ENCODE data around the gene KXD1. TPM values are rescaled to one million over a fixed set of nuclear protein-coding genes. Genes with fewer than 3 reads are reported as not detected.

KXD1 gene
- total and polyA plus RNA-seq, 2 experiments from 2014 or later, result 110 to 129 TPM

GRCh38 chr19:18529782-18530181 lies 27.9 kb upstream of the KXD1 start:
- Histone ChIP-seq H3F3A (ENCODE audit: insufficient read depth) (no peaks in the 10 kb centered on the region), H3K9ac (no peak overlapping the region), H3K9me3 (ENCODE audit: low read depth) (no peaks in the 10 kb centered on the region), H3K36me3 (ENCODE audit: low read depth) (peaks cover 4% of the 10 kb centered on the region; the same call in 1 of the 2 replicates), H3K79me2 (ENCODE audit: insufficient read depth) (no peaks in the 10 kb centered on the region), H3K9me2 (ENCODE audit: insufficient read depth) (no peaks in the 10 kb centered on the region), H4K20me1 (ENCODE audit: insufficient read depth) (no peaks in the 10 kb centered on the region), H3K27ac (no peak overlapping the region), H3K4me1 (ENCODE audit: insufficient read depth) (no peaks in the 10 kb centered on the region), H3K4me2 (ENCODE audit: unreplicated experiment) (no peak overlapping the region), H2AFZ (no peak overlapping the region), H3K27me3 (replicated peaks; ENCODE audit: insufficient read depth) (no peaks in the 10 kb centered on the region), H3K4me3 (no peak overlapping the region)
- TF ChIP-seq EZH2phosphoT487 (IDR thresholded peaks at IDR 0.05; ENCODE audit: insufficient read depth, low read depth) (no peak), EZH2 (IDR thresholded peaks at IDR 0.05; ENCODE audit: insufficient read depth, poor library complexity, severe bottlenecking) (no peak)
- peak; percentile 32 for DNase-seq
- in situ Hi-C loops (cut with MboI), result no loop called here
- WGBS, 2 experiments (ENCODE audit: low coverage in 1 of 2, low lambda C conversion rate in 2 of 2, missing lambda C conversion rate in 2 of 2), result 59 to 61% methylated on average over 6 to 7 of the region's 7 CpGs

- Histone ChIP-seq H2AFZ (no peak overlapping the region), H3K4me1 (ENCODE audit: insufficient read depth) (no peaks in the 10 kb centered on the region), H3K4me2 (ENCODE audit: unreplicated experiment) (no peak overlapping the region), H3K9me2 (ENCODE audit: insufficient read depth) (no peaks in the 10 kb centered on the region), H3K9ac (no peak overlapping the region), H4K20me1 (ENCODE audit: insufficient read depth) (no peaks in the 10 kb centered on the region), H3K79me2 (ENCODE audit: insufficient read depth) (no peaks in the 10 kb centered on the region), H3K9me3 (ENCODE audit: low read depth) (no peaks in the 10 kb centered on the region), H3K27ac (no peak overlapping the region), H3K4me3 (no peak overlapping the region), H3F3A (ENCODE audit: insufficient read depth) (no peaks in the 10 kb centered on the region), H3K27me3 (replicated peaks; ENCODE audit: insufficient read depth) (no peaks in the 10 kb centered on the region), H3K36me3 (ENCODE audit: low read depth) (peaks cover 4% of the 10 kb centered on the region; the same call in 1 of the 2 replicates)
- no peak for DNase-seq
- in situ Hi-C loops (cut with MboI), result no loop called here
- 89 to 91% methylated on average over 7 to 9 of the region's 9 CpGs for WGBS, 2 experiments (ENCODE audit: low coverage in 1 of 2, low lambda C conversion rate in 2 of 2, missing lambda C conversion rate in 2 of 2)
- TF ChIP-seq EZH2phosphoT487 (IDR thresholded peaks at IDR 0.05; ENCODE audit: insufficient read depth, low read depth) (no peak), EZH2 (IDR thresholded peaks at IDR 0.05; ENCODE audit: insufficient read depth, poor library complexity, severe bottlenecking) (no peak)
Measured at GRCh38 chr19:18531485-18531884, 26.2 kb upstream of the KXD1 start.

- Histone ChIP-seq H3K4me1 (ENCODE audit: insufficient read depth) (no peaks in the 10 kb centered on the region), H3K4me3 (no peak overlapping the region), H3K27ac (no peak overlapping the region), H2AFZ (no peak overlapping the region), H3K4me2 (ENCODE audit: unreplicated experiment) (no peak overlapping the region), H3K79me2 (ENCODE audit: insufficient read depth) (no peaks in the 10 kb centered on the region), H3K9ac (no peak overlapping the region), H4K20me1 (ENCODE audit: insufficient read depth) (no peaks in the 10 kb centered on the region), H3K27me3 (replicated peaks; ENCODE audit: insufficient read depth) (no peaks in the 10 kb centered on the region), H3K9me2 (ENCODE audit: insufficient read depth) (no peaks in the 10 kb centered on the region), H3K36me3 (ENCODE audit: low read depth) (peaks cover 4% of the 10 kb centered on the region; the same call in 1 of the 2 replicates), H3K9me3 (ENCODE audit: low read depth) (no peaks in the 10 kb centered on the region), H3F3A (ENCODE audit: insufficient read depth) (no peaks in the 10 kb centered on the region)
- 99% methylated on average over 21 to 22 of the region's 22 CpGs for WGBS, 2 experiments (ENCODE audit: low coverage in 1 of 2, low lambda C conversion rate in 2 of 2, missing lambda C conversion rate in 2 of 2)
- in situ Hi-C loops (cut with MboI), result no loop called here
- no peak for DNase-seq
- TF ChIP-seq EZH2phosphoT487 (IDR thresholded peaks at IDR 0.05; ENCODE audit: insufficient read depth, low read depth), result no peak
- no peak for TF ChIP-seq EZH2 (IDR thresholded peaks at IDR 0.05; ENCODE audit: insufficient read depth, poor library complexity, severe bottlenecking)
Measured at GRCh38 chr19:18532168-18532890, 25.3 kb upstream of the KXD1 start.

- Histone ChIP-seq H3K4me3 (no peak overlapping the region), H3K9ac (no peak overlapping the region), H3K79me2 (ENCODE audit: insufficient read depth) (no peaks in the 10 kb centered on the region), H3K27me3 (replicated peaks; ENCODE audit: insufficient read depth) (no peaks in the 10 kb centered on the region), H3K4me2 (ENCODE audit: unreplicated experiment) (no peak overlapping the region), H3K27ac (no peak overlapping the region), H3K9me3 (ENCODE audit: low read depth) (no peaks in the 10 kb centered on the region), H3K36me3 (ENCODE audit: low read depth) (peaks cover 4% of the 10 kb centered on the region; the same call in 1 of the 2 replicates), H4K20me1 (ENCODE audit: insufficient read depth) (no peaks in the 10 kb centered on the region), H3K9me2 (ENCODE audit: insufficient read depth) (no peaks in the 10 kb centered on the region), H2AFZ (no peak overlapping the region), H3F3A (ENCODE audit: insufficient read depth) (no peaks in the 10 kb centered on the region), H3K4me1 (ENCODE audit: insufficient read depth) (no peaks in the 10 kb centered on the region)
- no peak for TF ChIP-seq EZH2phosphoT487 (IDR thresholded peaks at IDR 0.05; ENCODE audit: insufficient read depth, low read depth)
- in situ Hi-C loops (cut with MboI), result no loop called here
- WGBS, 2 experiments (ENCODE audit: low coverage in 1 of 2, low lambda C conversion rate in 2 of 2, missing lambda C conversion rate in 2 of 2), result 98 to 100% methylated on average over 4 of the region's 4 CpGs
- DNase-seq, result no peak
Measured at GRCh38 chr19:18533058-18533457, 24.6 kb upstream of the KXD1 start.
